Stimulated activated CD8-positive, alpha-beta memory T cell treated with anti-CD3 and anti-CD28 coated beads, Interleukin-4, amount 100 ng/mL, for 24 hours (primary cell): ENCODE measurements around the gene IGHMBP2.

Experiments
- DNase-seq: peaks from one replicate; pipeline ENCODE4 v3.0.0-alpha.2; 2020; ENCODE audit warnings: low read depth

The IGHMBP2 gene

GRCh38 chr11:68987211-68987610, 83.5 kb downstream of the IGHMBP2 start:
- DNase-seq, result no peak

GRCh38 chr11:68988491-68988890, 84.8 kb downstream of the IGHMBP2 start:
- no peak for DNase-seq
